Naive thymus-derived CD4-positive, alpha-beta T cell (primary cell): ENCODE results near the gene CEP78. TPM values are rescaled to one million over a fixed set of nuclear protein-coding genes. Genes with fewer than 3 reads are reported as not detected.
"Not testable (repeated sequence)": the region's sequence is repeated elsewhere in the genome, so short reads cannot be mapped to it uniquely, and the experiment has no call there.

Source experiments
- ATAC-seq: fragments of 150-1000 bp; cut with Tn5 transposase; 2 replicates; pipeline ENCODE4 v1.10.0; 2021; ENCODE audit warnings: mild to moderate bottlenecking, moderate library complexity
- CTCF ChIA-PET: fragments of 350-600 bp; sonication (Branson Sonifier 250); formaldehyde crosslinking; loops from one replicate; lab custom pipeline; 2021; ENCODE audit warnings: antibody characterized with exemption; lab: Charles Lee
- POLR2A ChIA-PET: fragments of 350-600 bp; sonication (Branson Sonifier 250); formaldehyde crosslinking; loops from one replicate; lab custom pipeline; 2021; ENCODE audit warnings: antibody characterized with exemption, inconsistent platforms; lab: Charles Lee
- DNase-seq, 9 donors: peaks; one replicate each; pipeline versions ENCODE4 v3.0.0 to v3.0.0-alpha.2; 2020 to 2022; ENCODE audit warnings: mixed read lengths in 1 of 9
- H3K27ac ChIP-seq: one replicate; pipeline ENCODE4 v1.7.0; 2013; ENCODE audit warnings: mild to moderate bottlenecking, low read depth, low read length, moderate library complexity
- H3K27me3 ChIP-seq, 2 donors: one replicate each; pipeline ENCODE4 v1.7.0; 2013; ENCODE audit warnings: low read length in 2 of 2, mild to moderate bottlenecking in 2 of 2, moderate library complexity in 2 of 2; ENCODE audit not compliant: control insufficient read depth in 2 of 2, insufficient read depth in 2 of 2
- H3K36me3 ChIP-seq, 3 experiments: 1 replicate in 2 of 3; 2 replicates in 1 of 3; pipeline ENCODE4 v1.7.0; 2013; ENCODE audit warnings: low read length in 3 of 3, mild to moderate bottlenecking in 3 of 3, moderate library complexity in 1 of 3; ENCODE audit not compliant: insufficient read depth in 3 of 3, control insufficient read depth in 2 of 3
- H3K4me1 ChIP-seq, 2 donors: one replicate each; pipeline ENCODE4 v1.7.0; 2013; ENCODE audit warnings: low read length in 2 of 2, mild to moderate bottlenecking in 2 of 2, moderate library complexity in 1 of 2; ENCODE audit not compliant: control insufficient read depth in 2 of 2, insufficient read depth in 2 of 2
- H3K4me3 ChIP-seq: 2 replicates; pipeline ENCODE4 v1.7.0; 2013; ENCODE audit warnings: mild to moderate bottlenecking, low read length
- H3K9me3 ChIP-seq, 3 experiments: 1 replicate in 2 of 3; 2 replicates in 1 of 3; pipeline ENCODE4 v1.7.0; 2013; ENCODE audit warnings: low read length in 3 of 3; ENCODE audit not compliant: control insufficient read depth in 2 of 3
- H3K27ac Mint-ChIP-seq, 9 donors: one replicate each; pipeline ENCODE4 v1.8.0; 2020 to 2022; ENCODE audit warnings: mixed read lengths in 9 of 9, mild to moderate bottlenecking in 8 of 9, moderate library complexity in 5 of 9, inconsistent platforms in 2 of 9
- H3K27me3 Mint-ChIP-seq, 5 donors: one replicate each; pipeline ENCODE4 v1.8.0; 2021 to 2022; ENCODE audit warnings: mixed read lengths in 5 of 5, mild to moderate bottlenecking in 1 of 5
- H3K36me3 Mint-ChIP-seq, 5 donors: one replicate each; pipeline ENCODE4 v1.8.0; 2020 to 2022; ENCODE audit warnings: mixed read lengths in 5 of 5, mild to moderate bottlenecking in 3 of 5, inconsistent platforms in 1 of 5
- H3K4me1 Mint-ChIP-seq, 7 donors: one replicate each; pipeline ENCODE4 v1.8.0; 2020 to 2022; ENCODE audit warnings: mixed read lengths in 7 of 7, mild to moderate bottlenecking in 3 of 7, inconsistent platforms in 1 of 7
- H3K4me3 Mint-ChIP-seq, 10 donors: one replicate each; pipeline ENCODE4 v1.8.0; 2020 to 2022; ENCODE audit warnings: mild to moderate bottlenecking in 10 of 10, mixed read lengths in 10 of 10, moderate library complexity in 6 of 10, inconsistent platforms in 2 of 10
- H3K9me3 Mint-ChIP-seq, 11 donors: one replicate each; pipeline ENCODE4 v1.8.0; 2020 to 2022; ENCODE audit warnings: mixed read lengths in 11 of 11, mild to moderate bottlenecking in 4 of 11, inconsistent platforms in 1 of 11, moderate library complexity in 1 of 11
- intact Hi-C, 2 donors: fragments of 100-400 bp; cut with micrococcal nuclease; formaldehyde crosslinking; loops; one replicate each; pipeline ENCODE4 v1.15.1; 2023
- polyA plus RNA-seq, 2 donors: library from polyadenylated mRNA; unstranded; fragments of 300-500 nt; fragmentation: Illumina TruSeq; gene quantifications; one replicate each; pipeline ENCODE4 v1.2.3, GENCODE V29; 2021
- total RNA-seq, 6 experiments: library from RNA in 5 of 6; stranded (reverse) in 5 of 6; gene quantifications; 1 replicate in 5 of 6; 2 replicates in 1 of 6; pipeline ENCODE4 v1.2.3 and lab custom pipeline; 2021 to 2026

The CEP78 gene
- total and polyA plus RNA-seq, 7 experiments from 2014 or later, result 10.9 to 34.8 (median 23.1) TPM

GRCh38 chr9:78280982-78281668, 45.2 kb downstream of the CEP78 start:
- H3K9me3 Mint-ChIP-seq, result no peaks in the 10 kb centered on the region
- no peak overlapping the region for H3K27ac ChIP-seq
- intact Hi-C loops, result no loop called here
- no peaks in the 10 kb centered on the region for H3K36me3 ChIP-seq
- H3K27me3 Mint-ChIP-seq, result peaks cover 0 to 14% (median 5%) of the 10 kb centered on the region in 5 donors
- H3K4me1 Mint-ChIP-seq, result peaks cover 0 to 16% (median 9%) of the 10 kb centered on the region in 7 donors
- no peaks in the 10 kb centered on the region for H3K9me3 ChIP-seq
- ChIA-PET POLR2A (no interaction called here), CTCF (no interaction called here)
- DNase-seq, result no peak
- peaks cover 0 to 6% (median 0%) of the 10 kb centered on the region in 5 donors for H3K36me3 Mint-ChIP-seq
- no peak overlapping the region for H3K27ac Mint-ChIP-seq
- ATAC-seq, result no peak
- H3K4me3 ChIP-seq, result no peak overlapping the region
- no peaks in the 10 kb centered on the region for H3K27me3 ChIP-seq
- no peaks in the 10 kb centered on the region for H3K4me1 ChIP-seq
- no peak overlapping the region for H3K4me3 Mint-ChIP-seq

GRCh38 chr9:78284181-78284580, 48.3 kb downstream of the CEP78 start:
- H3K4me1 Mint-ChIP-seq, H3K27ac Mint-ChIP-seq, H3K4me3 ChIP-seq, CTCF ChIA-PET, DNase-seq, H3K27ac ChIP-seq, H3K27me3 ChIP-seq, H3K9me3 Mint-ChIP-seq, intact Hi-C loops, H3K36me3 ChIP-seq, H3K4me3 Mint-ChIP-seq, ATAC-seq, POLR2A ChIA-PET, H3K9me3 ChIP-seq, H3K4me1 ChIP-seq, H3K36me3 Mint-ChIP-seq: not testable (repeated sequence)
- H3K27me3 Mint-ChIP-seq, result peaks cover 0 to 14% (median 5%) of the 10 kb centered on the region in 5 donors

DNA sequence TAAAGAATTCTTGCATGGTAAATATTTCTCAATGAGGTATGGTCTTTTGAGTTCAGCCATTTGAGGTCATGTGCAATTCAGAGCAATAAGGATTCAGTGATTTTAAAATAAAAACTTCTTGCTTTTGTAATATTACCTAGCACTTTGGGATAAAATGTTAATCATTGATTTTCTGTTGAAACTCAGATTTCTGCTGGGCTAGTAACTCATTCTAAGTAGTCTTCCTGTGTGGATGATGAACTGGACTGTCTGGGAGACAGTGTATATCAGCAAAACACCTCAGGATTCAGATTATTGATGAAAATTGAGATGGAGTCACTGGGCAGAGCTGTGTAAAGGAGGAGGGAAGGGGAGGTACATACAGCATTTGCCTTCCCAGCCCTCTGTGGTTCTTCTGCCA, 50.2 kb downstream of the CEP78 start:
- no peak overlapping the region for H3K27ac ChIP-seq
- intact Hi-C loops, result no loop called here
- H3K27me3 ChIP-seq, result no peaks in the 10 kb centered on the region
- Mint-ChIP-seq H3K36me3 (peaks cover 0 to 6% (median 0%) of the 10 kb centered on the region in 5 donors), H3K27me3 (peaks cover 0 to 14% (median 5%) of the 10 kb centered on the region in 5 donors), H3K4me3 (no peak overlapping the region), H3K9me3 (no peaks in the 10 kb centered on the region), H3K4me1 (no peaks in the 10 kb centered on the region), H3K27ac (no peak overlapping the region)
- no peaks in the 10 kb centered on the region for H3K4me1 ChIP-seq
- no peak overlapping the region for H3K4me3 ChIP-seq
- POLR2A ChIA-PET, result no interaction called here
- H3K36me3 ChIP-seq, result no peaks in the 10 kb centered on the region
- DNase-seq (no peak), ATAC-seq (no peak)
- H3K9me3 ChIP-seq, result no peaks in the 10 kb centered on the region
- CTCF ChIA-PET, result no interaction called here

- CTCF ChIA-PET, result no interaction called here
- H3K27ac ChIP-seq, result no peak overlapping the region
- H3K36me3 Mint-ChIP-seq, result peaks cover 0 to 6% (median 0%) of the 10 kb centered on the region in 5 donors
Measured at GRCh38 chr9:78286946-78287388, 51.1 kb downstream of the CEP78 start.

DNA sequence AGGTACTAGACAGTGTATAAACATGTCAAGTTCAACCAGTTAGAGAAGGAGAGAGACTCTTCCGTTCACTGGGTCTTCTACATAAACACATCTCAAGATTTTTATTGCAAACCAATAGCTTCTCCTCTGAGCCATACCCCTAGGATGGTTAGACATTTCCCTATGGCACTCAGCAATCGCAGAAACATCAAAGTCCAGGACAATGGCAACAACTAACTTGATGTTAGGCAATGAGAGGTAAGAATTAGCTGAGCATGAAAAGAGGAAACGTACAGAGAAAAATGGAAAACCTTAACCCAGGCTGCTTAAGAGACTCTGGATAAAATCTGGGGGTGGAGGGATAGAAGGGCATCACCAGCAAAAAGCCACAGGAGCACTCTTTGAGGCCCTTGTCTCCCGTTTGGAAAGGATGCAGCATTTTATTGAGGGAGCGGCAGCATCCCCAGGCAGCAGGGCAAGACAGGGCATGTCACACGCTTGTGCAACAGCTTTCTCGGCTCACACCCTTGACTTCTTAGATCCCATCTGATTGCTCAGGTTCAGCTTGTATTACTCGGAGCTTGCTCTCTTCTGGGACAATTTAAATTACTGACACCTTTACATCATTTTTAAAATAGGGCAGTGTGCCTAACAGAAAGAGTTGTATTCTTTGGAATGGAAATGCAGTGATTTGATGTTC, 52.5 kb downstream of the CEP78 start:
- Histone ChIP-seq H3K4me1 (no peaks in the 10 kb centered on the region), H3K27me3 (no peaks in the 10 kb centered on the region), H3K9me3 (no peaks in the 10 kb centered on the region), H3K27ac (no peak overlapping the region), H3K36me3 (no peaks in the 10 kb centered on the region), H3K4me3 (no peak overlapping the region)
- DNase-seq (no peak), ATAC-seq (no peak)
- Mint-ChIP-seq H3K36me3 (peaks cover 0 to 5% (median 0%) of the 10 kb centered on the region in 5 donors), H3K9me3 (peaks cover 0 to 2% (median 0%) of the 10 kb centered on the region in 11 donors), H3K4me3 (no peak overlapping the region), H3K27ac (no peak overlapping the region), H3K4me1 (peaks cover 5 to 10% (median 10%) of the 10 kb centered on the region in 7 donors), H3K27me3 (peaks cover 0 to 14% (median 5%) of the 10 kb centered on the region in 5 donors)
- ChIA-PET POLR2A (no interaction called here), CTCF (no interaction called here)
- intact Hi-C loops, result no loop called here

More at GRCh38 chr9:78286946-78287388, 51.1 kb downstream of the CEP78 start:
- H3K9me3 ChIP-seq, result no peaks in the 10 kb centered on the region
- no peak for ATAC-seq
- no peak for DNase-seq
- H3K9me3 Mint-ChIP-seq, result peaks cover 0 to 1% (median 0%) of the 10 kb centered on the region in 11 donors
- POLR2A ChIA-PET, result no interaction called here
- H3K4me3 Mint-ChIP-seq, result no peak overlapping the region
- H3K27me3 ChIP-seq, result no peaks in the 10 kb centered on the region
- H3K4me1 ChIP-seq, result no peaks in the 10 kb centered on the region
- no peaks in the 10 kb centered on the region for H3K36me3 ChIP-seq
- intact Hi-C loops, result no loop called here
- H3K27ac Mint-ChIP-seq, result no peak overlapping the region
- H3K27me3 Mint-ChIP-seq, result peaks cover 0 to 14% (median 5%) of the 10 kb centered on the region in 5 donors
- no peak overlapping the region for H3K4me3 ChIP-seq
- no peaks in the 10 kb centered on the region for H3K4me1 Mint-ChIP-seq

DNA sequence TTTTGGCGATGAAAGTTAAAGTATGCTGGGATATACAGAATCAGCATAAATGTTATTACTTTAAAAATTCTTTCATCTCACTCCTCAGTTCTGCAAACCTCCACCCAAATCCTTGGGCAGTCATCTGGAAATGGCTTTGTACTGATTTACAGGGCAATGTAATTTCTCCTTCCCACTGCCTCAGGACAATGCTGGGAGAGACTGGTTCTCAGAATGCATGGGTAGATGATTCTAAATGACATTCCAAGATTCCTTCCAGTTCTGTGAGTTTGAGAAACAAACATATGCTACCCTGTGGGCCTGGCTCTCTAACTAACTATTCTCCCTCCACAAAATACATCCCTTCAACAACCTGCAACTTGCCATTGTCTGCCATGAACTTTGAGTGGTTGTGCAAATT, 53.6 kb downstream of the CEP78 start:
- H3K36me3 ChIP-seq, result no peaks in the 10 kb centered on the region
- intact Hi-C loops, result no loop called here
- H3K9me3 Mint-ChIP-seq, result peaks cover 0 to 2% (median 0%) of the 10 kb centered on the region in 11 donors
- H3K4me1 ChIP-seq, result no peaks in the 10 kb centered on the region
- no peaks in the 10 kb centered on the region for H3K36me3 Mint-ChIP-seq
- H3K9me3 ChIP-seq, result no peaks in the 10 kb centered on the region
- no peak overlapping the region for H3K27ac Mint-ChIP-seq
- POLR2A ChIA-PET, result no interaction called here
- no peak overlapping the region for H3K4me3 Mint-ChIP-seq
- H3K4me1 Mint-ChIP-seq, result peaks cover 5 to 16% (median 14%) of the 10 kb centered on the region in 7 donors
- peaks cover 0 to 14% (median 5%) of the 10 kb centered on the region in 5 donors for H3K27me3 Mint-ChIP-seq
- no peak overlapping the region for H3K4me3 ChIP-seq
- no peaks in the 10 kb centered on the region for H3K27me3 ChIP-seq
- DNase-seq (no peak), ATAC-seq (no peak)
- CTCF ChIA-PET, result no interaction called here
- H3K27ac ChIP-seq, result no peak overlapping the region
